SK-N-SH (cell line): Measurements from ENCODE around the gene PTAFR.

Experiments
- CTCF ChIP-seq: fragments of 200-600 bp; sonication (generic); IDR thresholded peaks from 2 replicates; pipeline ENCODE4 v1.6.1; 2017; ENCODE audit warnings: antibody characterized with exemption, mild to moderate bottlenecking, moderate library complexity
- EP300 ChIP-seq, 2 experiments: IDR thresholded peaks; 2 replicates each; pipeline versions ENCODE4 v1.4.0 to v1.6.1; 2012; ENCODE audit warnings: borderline replicate concordance in 1 of 2, low read depth in 1 of 2, low read length in 1 of 2
- GABPA ChIP-seq: IDR thresholded peaks from 2 replicates; pipeline ENCODE4 v1.4.0; 2012; ENCODE audit warnings: low read depth, mild to moderate bottlenecking
- TAF1 ChIP-seq: IDR thresholded peaks from 2 replicates; pipeline ENCODE4 v1.6.1; 2012; ENCODE audit warnings: low read depth, mild to moderate bottlenecking, low read length, moderate library complexity, borderline replicate concordance
- USF2 ChIP-seq: fragments of 150-350 bp; IDR thresholded peaks from 2 replicates; pipeline ENCODE4 v1.6.1; 2017; ENCODE audit warnings: antibody characterized with exemption, low read length, low read depth, borderline replicate concordance

GRCh38 chr1:28129150-28129549, 47.3 kb downstream of the PTAFR start:
- TF ChIP-seq TAF1 (no peak), CTCF (no peak), EP300 (IDR thresholded peaks at IDR 0.05; ENCODE audit: borderline replicate concordance in 1 of 2, low read depth in 1 of 2, low read length in 1 of 2) (no peak), USF2 (no peak), GABPA (no peak)
